ENCODE data around the gene URB1. TPM values are rescaled to one million over a fixed set of nuclear protein-coding genes. Genes with fewer than 3 reads are reported as not detected.
"Not testable (repeated sequence)": the region's sequence is repeated elsewhere in the genome, so short reads cannot be mapped to it uniquely, and the experiment has no call there.

Gene URB1
- total and polyA plus RNA-seq, 12 donors, result 5.2 to 31.6 (median 16.1) TPM

- TF ChIP-seq POLR2A (IDR thresholded peaks at IDR 0.05) (no peak), CTCF (IDR thresholded peaks at IDR 0.05) (no peak)
- H3K4me3 ChIP-seq, result no peak overlapping the region
- no peak for DNase-seq
- 61 to 73% (median 65%) methylated on average over 6 of the region's 6 CpGs for WGBS, 4 donors
- peaks cover 0 to 22% of the 10 kb centered on the region in 2 donors for H3K36me3 ChIP-seq (replicated peaks in 1 of 2)
- H3K27me3 ChIP-seq, result no peaks in the 10 kb centered on the region
- H3K9me3 ChIP-seq (replicated peaks in 1 of 3), result no peaks in the 10 kb centered on the region
- intact Hi-C loops (cut with DNase I), result no loop called here
- peaks cover 22 to 23% of the 10 kb centered on the region in 2 donors for H3K4me1 ChIP-seq (replicated peaks in 1 of 2)
- H3K27ac ChIP-seq, result peak overlapping the region; percentile 36 to 87 (median 75)
Observed at GRCh38 chr21:32370998-32371766, 21.6 kb downstream of the URB1 start.

- H3K4me3 ChIP-seq; H3K27me3 ChIP-seq; H3K9me3 ChIP-seq (replicated peaks in 1 of 3); DNase-seq; H3K27ac ChIP-seq; intact Hi-C loops (cut with DNase I): not testable (repeated sequence)
- peaks cover 0 to 38% of the 10 kb centered on the region in 2 donors for H3K36me3 ChIP-seq (replicated peaks in 1 of 2)
- 70 to 86% (median 78%) methylated on average over 1 of the region's 1 CpG for WGBS, 4 donors
- H3K4me1 ChIP-seq (replicated peaks in 1 of 2), result peaks cover 19 to 22% of the 10 kb centered on the region in 2 donors
Observed at GRCh38 chr21:32368961-32369360, 23.9 kb downstream of the URB1 start.

- 85 to 90% (median 90%) methylated on average over 9 of the region's 9 CpGs for WGBS, 4 donors
- Histone ChIP-seq H3K27me3 (no peaks in the 10 kb centered on the region), H3K4me1 (replicated peaks in 1 of 2) (peaks cover 19 to 22% of the 10 kb centered on the region in 2 donors), H3K9me3 (replicated peaks in 1 of 3) (no peaks in the 10 kb centered on the region), H3K27ac (no peak overlapping the region), H3K36me3 (replicated peaks in 1 of 2) (peaks cover 0 to 42% of the 10 kb centered on the region in 2 donors), H3K4me3 (no peak overlapping the region)
- no peak for TF ChIP-seq CTCF (IDR thresholded peaks at IDR 0.05)
- no peak for TF ChIP-seq POLR2A (IDR thresholded peaks at IDR 0.05)
- DNase-seq, result no peak
- intact Hi-C loops (cut with DNase I), result no loop called here
Observed at GRCh38 chr21:32368386-32368785, 24.4 kb downstream of the URB1 start.

- intact Hi-C loops (cut with DNase I), result no loop called here
- peak in 1 of 7 donors; percentile 41 for DNase-seq
- no peaks in the 10 kb centered on the region for H3K9me3 ChIP-seq (replicated peaks in 1 of 3)
- 98 to 100% (median 100%) methylated on average over 1 of the region's 1 CpG for WGBS, 4 donors
- H3K27me3 ChIP-seq, result no peaks in the 10 kb centered on the region
- peaks cover 12 to 15% of the 10 kb centered on the region in 2 donors for H3K4me1 ChIP-seq (replicated peaks in 1 of 2)
- no peak for TF ChIP-seq CTCF (IDR thresholded peaks at IDR 0.05)
- no peak for TF ChIP-seq POLR2A (IDR thresholded peaks at IDR 0.05)
- H3K36me3 ChIP-seq (replicated peaks in 1 of 2), result peaks cover 0 to 54% of the 10 kb centered on the region in 2 donors
- H3K4me3 ChIP-seq, result no peak overlapping the region
- H3K27ac ChIP-seq, result no peak overlapping the region
Observed at GRCh38 chr21:32367158-32367557, 25.7 kb downstream of the URB1 start.

GRCh38 chr21:32366191-32366590 is 26.6 kb downstream of the URB1 start:
- H3K27me3 ChIP-seq, result no peaks in the 10 kb centered on the region
- intact Hi-C loops (cut with DNase I), result no loop called here
- TF ChIP-seq CTCF (IDR thresholded peaks at IDR 0.05) (no peak), POLR2A (IDR thresholded peaks at IDR 0.05) (no peak)
- H3K27ac ChIP-seq, result no peak overlapping the region
- peaks cover 0 to 64% of the 10 kb centered on the region in 2 donors for H3K36me3 ChIP-seq (replicated peaks in 1 of 2)
- H3K4me3 ChIP-seq, result no peak overlapping the region
- peak in 1 of 7 donors; percentile 23 for DNase-seq
- WGBS, 4 donors, result 80 to 90% (median 83%) methylated on average over 4 of the region's 4 CpGs
- H3K9me3 ChIP-seq (replicated peaks in 1 of 3), result no peaks in the 10 kb centered on the region
- H3K4me1 ChIP-seq (replicated peaks in 1 of 2), result peaks cover 2 to 5% of the 10 kb centered on the region in 2 donors
